HUDEP-2 (cell line): ENCODE data around the gene PECR.
"Not testable (repeated sequence)": the region's sequence is repeated elsewhere in the genome, so short reads cannot be mapped to it uniquely, and the experiment has no call there.

Experiments used
- DNase-seq, 76 experiments: peaks; one replicate each; lab custom pipeline; 2025; ENCODE audit not compliant: unreplicated experiment in 76 of 76; lab: John Stamatoyannopoulos, UW

Gene PECR

DNA sequence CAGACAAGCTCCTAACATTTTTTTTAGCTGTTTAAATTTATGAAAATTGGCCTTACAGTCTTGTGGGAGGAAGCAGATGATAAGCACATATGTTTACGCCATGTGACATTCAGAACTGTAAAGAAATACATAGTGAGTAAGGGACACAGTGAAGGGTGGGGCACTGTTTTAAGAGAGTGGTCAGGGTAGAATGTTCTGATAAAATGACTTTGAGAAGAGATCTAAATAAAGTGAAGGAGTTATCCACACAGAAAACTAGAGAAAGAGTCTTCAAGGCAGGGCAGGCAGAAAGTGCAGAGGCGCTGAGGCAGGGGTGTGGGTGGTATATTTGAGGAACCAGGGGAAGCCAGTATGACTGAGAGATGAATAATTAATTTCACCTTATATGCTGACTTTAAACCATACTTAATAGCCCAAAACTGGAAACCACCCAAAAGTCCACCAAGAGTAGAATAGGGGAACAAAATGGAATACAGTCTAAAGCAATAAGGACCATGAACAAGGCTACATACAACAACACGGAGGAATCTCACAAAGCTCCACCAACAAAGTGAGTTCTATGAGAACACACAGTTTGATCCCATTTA, 76.8 kb downstream of the PECR start:
- DNase-seq: peak in 67 of 76 experiments; percentile 5 to 89 (median 55)

DNA sequence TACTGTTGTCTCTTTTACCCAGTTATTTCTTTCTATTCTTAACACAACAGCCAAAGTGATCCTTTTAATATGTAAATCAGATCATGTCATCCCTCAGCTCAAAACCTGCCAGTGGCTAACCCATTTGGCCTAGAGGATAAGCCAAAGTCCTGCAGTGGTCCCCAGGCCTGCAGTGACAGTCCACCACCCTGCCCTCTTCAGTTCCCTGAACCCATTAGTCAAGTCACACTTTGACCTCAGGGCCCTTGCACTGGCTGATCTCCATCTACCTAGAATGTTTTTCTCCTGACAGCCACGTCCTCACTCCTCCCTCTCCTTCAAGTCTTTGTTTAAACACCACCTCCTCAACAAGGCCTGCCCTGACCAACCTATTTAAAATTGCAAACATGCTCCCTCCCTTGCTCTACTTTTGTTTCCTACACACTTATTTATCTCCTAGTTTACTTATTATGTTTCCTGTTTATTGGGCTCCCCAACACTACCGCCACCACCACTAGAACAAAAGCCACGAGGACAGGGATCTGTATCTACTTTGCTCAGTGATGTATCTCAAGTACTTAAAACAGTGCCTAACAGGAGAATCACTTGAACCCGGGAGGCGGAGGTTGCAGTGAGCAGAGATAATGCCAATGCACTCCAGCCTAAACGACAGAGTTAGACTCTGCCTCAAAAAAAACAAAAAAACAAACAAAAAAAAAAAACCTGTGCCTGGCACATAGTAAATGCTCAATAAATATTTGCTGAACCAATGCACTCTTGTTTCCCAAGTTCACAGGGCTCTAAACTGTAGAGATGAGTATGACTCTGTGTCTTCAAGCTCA, 77.5 kb downstream of the PECR start:
- peak in 73 of 76 experiments; percentile 6 to 89 (median 54) for DNase-seq

DNA sequence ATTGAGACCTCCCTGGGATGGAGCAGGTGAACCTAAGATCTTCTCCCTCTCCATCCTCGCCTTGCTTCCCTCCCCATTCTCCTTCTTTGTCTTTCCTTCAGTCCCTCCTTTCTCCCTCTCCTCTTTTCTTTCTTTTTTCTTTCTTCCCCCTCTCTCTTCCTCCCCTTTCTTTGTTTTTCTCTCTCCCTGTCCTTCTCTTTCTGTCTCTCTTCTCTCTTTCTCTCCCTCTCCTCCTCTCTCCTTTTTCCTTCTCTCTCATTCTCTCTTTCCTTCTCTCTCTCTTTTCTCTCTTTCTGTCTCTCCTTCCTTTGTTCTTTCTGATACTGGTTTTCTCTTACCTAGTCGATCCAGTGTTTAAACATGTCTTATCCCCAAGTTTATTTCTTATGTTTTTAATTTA, 78.9 kb downstream of the PECR start:
- no peak for DNase-seq

DNA sequence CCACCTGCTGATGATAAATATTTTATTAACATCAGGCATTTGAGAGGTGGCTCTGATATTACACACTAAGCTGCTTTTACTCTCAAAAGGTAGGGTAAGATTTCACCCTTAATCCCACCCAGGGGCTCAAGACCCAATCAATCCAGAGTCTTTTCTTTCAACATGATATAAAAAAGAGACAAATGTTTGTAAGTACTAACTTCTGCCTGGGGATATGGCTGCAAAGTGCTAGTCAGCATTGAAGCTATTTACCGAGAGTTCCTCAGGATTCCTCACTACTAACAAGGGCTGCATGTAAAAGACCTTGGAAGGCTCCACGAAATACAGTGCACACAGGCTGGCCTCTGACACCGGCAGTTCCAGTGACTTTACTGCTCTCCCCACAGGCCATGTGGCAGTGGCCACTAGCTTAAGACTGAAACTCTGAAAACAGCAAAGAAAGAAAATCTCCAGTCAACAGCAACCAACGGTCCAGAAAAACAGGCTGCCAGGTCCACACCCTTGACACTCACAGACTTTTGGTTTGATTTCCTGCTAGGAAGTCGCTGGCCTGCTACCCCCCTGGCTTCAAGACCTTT, 79.4 kb downstream of the PECR start:
- DNase-seq: peak in 42 of 76 experiments; percentile 1 to 53 (median 25)

DNA sequence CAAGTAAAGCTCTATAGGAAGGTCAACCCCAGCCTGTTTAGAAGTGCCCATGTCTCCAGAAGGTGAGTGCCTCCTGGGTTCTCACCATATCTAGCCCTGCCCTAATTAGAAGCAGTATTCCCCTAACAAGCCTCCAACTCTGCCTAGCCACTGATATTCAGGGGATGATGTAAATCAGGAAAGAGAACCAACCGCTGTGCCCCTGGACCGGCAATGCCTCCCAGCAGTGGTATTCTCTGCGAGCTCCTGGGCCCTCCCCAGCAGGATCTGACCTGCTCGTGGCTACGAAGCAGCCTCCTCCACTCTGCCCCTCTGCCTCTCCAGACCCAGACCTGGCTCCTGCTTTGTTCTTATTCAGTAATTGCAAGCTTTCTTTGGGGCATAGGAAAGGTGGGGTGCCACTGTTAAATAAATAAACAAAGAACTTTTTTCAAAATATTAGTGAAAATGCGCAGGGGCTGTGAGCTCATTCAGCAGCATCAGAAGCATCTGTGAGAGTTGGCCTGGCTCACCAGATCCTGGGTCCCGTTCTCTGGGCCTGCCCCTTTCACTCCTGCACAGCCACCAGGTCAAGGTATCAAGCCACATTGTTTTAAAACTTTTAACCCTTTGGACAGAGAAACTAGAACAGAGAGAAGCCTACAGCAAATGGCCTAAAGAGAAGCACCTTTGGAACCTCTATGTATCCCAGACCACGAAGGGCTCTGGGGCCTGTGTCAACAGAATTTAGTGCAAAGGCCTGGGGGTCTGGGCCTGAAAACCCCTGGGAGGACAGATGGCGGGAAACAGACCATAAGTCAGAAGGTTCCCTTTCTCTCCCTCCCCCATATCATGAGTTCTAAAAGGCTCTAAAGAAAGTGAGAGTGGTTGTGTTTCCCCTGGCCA, 80.2 kb downstream of the PECR start:
- DNase-seq: peak in 9 of 76 experiments; percentile 9 to 36 (median 16)

DNA sequence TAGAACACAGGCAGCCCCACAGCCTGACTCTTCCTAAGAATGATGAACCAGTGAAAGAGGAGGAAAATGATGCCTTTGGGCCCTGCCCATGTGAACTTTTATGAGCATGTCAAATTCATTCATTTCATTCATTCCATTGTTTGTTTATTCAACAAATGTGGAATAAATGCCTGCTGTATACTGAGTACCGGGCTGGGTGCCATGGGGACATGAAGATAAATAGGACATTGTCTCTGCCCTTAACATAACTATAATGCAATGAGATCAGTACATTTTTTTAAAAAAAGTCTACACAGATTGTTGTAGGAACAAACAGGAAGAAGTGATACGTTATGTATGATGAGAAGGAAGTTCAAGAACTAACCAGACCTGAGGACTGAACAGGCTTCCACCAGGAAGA, 83.0 kb downstream of the PECR start:
- no peak for DNase-seq

DNA sequence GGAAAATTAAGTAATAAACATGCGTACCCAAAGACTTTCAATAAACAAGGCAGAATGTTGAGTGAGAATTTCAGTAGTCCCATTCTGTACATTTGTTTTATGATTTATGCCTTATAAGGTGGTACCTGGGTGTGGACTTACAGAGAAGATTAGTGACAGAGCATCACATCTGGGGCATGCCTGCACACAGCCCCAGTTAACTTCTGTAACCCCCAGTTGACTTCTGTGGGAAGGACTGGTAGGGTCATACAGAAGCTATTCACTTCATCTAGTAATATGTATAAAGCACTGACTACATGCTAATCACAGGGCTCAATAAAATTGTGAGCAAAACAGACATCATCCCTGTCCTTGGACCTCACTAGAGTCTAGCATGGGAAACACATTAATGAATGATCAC, 84.4 kb downstream of the PECR start:
- DNase-seq: no peak

DNA sequence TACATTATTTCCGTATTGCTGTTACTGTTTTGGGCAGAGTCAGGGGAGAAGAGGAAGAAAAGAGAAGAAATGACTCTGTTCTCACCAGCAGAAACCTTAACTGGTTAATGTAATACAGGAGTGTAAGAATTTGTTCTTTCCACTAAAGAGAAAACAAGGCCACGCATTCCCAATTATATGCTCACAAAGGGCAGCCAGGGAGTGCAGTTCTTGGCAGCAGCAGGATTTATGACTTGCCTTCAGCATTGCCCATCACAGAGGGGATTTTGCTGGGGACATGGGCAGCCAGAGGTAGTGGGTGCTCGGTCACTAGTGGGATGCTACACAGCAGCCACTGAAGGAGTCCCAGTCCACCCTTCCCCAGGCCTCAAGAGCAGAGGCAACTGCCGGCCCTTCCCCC, 86.7 kb downstream of the PECR start:
- DNase-seq: no peak

DNA sequence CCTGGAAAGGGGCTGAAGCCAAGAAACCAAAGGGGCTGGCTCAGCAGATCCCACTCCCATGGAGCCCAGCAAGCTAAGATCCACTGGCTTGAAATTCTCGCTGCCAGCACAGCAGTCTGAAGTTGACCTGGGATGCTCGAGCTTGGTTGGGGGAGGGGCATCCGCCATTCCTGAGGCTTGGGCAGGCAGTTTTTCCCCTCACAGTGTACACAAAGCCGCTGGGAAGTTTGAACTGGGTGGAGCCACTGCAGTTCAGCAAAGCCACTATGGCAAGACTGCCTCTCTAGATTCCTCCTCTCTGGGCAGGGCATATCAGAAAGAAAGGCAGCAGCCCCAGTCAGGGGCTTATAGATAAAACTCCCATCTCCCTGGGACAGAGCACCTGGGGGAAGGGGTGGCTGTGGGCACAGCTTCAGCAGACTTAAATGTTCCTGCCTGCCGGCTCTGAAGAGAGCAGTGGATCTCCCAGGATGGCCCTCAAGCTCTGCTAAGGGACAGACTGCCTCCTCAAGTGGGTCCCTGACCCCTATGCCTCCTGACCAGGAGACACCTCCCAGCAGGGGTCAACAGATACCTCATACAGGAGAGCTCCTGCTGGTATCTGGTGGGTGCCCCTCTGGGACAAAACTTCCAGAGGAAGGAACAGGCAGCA, 92.9 kb downstream of the PECR start:
- not testable (repeated sequence) for DNase-seq
